Nephron progenitor cell (in vitro differentiated cells): ENCODE measurements around the gene FKBP15.
"Not testable (repeated sequence)": the region's sequence is repeated elsewhere in the genome, so short reads cannot be mapped to it uniquely, and the experiment has no call there.

Experiments
- DNase-seq: peaks from one replicate; pipeline ENCODE4 v3.0.0; 2021
- H3K27ac Mint-ChIP-seq: 2 replicates; pipeline ENCODE4 v1.8.0; 2021; ENCODE audit warnings: mild to moderate bottlenecking, moderate library complexity, mixed read lengths
- H3K27me3 Mint-ChIP-seq: 2 replicates; pipeline ENCODE4 v1.8.0; 2021; ENCODE audit warnings: mild to moderate bottlenecking, low read depth, mixed read lengths; ENCODE audit not compliant: poor library complexity
- H3K36me3 Mint-ChIP-seq: 2 replicates; pipeline ENCODE4 v1.8.0; 2021; ENCODE audit warnings: low read depth, mixed read lengths
- H3K4me1 Mint-ChIP-seq: 2 replicates; pipeline ENCODE4 v1.8.0; 2021; ENCODE audit warnings: mixed read lengths
- H3K4me3 Mint-ChIP-seq: 2 replicates; pipeline ENCODE4 v1.8.0; 2021; ENCODE audit warnings: mild to moderate bottlenecking, moderate library complexity, mixed read lengths
- H3K9me3 Mint-ChIP-seq: 2 replicates; pipeline ENCODE4 v1.8.0; 2021; ENCODE audit warnings: mild to moderate bottlenecking, moderate library complexity, mixed read lengths
- TF ChIP-seq, protein P1 (sequence below): fragments of 200-600 bp; sonication (generic); IDR thresholded peaks from 2 replicates; pipeline ENCODE4 v1.5.0; 2021; ENCODE audit warnings: antibody characterized with exemption

The FKBP15 gene

DNA sequence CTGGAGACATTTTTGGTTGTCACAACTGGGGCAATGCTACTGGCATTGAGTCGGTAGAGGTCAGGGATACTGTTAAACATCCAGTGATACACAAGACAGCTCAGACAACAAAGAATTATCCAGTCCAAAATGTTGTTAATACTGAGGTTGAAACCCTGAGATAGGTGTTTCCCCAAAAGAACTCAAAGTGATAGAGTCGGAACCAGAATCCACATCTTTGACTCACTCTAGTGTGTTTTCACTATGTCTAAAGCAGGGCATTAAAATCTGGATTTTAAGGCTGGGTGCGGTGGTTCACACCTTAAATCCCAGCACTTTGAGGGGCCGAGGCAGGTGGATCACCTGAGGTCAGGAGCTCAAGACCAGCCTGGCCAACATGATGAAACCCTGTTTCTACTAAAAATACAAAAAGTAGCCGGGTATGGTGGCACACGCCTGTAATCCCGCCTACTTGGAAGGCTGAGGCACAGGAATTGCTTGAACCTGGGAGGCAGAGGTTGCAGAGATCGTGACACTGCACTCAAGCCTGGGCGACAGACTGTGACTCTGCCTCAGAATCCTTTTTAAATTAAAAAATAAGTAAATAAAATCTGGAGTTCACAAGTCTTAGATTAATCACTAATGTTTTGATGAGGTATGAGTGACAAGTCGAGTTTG lies 17.3 kb upstream of the FKBP15 start:
- TF ChIP-seq, protein P1, sequence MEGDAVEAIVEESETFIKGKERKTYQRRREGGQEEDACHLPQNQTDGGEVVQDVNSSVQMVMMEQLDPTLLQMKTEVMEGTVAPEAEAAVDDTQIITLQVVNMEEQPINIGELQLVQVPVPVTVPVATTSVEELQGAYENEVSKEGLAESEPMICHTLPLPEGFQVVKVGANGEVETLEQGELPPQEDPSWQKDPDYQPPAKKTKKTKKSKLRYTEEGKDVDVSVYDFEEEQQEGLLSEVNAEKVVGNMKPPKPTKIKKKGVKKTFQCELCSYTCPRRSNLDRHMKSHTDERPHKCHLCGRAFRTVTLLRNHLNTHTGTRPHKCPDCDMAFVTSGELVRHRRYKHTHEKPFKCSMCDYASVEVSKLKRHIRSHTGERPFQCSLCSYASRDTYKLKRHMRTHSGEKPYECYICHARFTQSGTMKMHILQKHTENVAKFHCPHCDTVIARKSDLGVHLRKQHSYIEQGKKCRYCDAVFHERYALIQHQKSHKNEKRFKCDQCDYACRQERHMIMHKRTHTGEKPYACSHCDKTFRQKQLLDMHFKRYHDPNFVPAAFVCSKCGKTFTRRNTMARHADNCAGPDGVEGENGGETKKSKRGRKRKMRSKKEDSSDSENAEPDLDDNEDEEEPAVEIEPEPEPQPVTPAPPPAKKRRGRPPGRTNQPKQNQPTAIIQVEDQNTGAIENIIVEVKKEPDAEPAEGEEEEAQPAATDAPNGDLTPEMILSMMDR = no peak
- no peaks in the 10 kb centered on the region for H3K36me3 Mint-ChIP-seq

DNA sequence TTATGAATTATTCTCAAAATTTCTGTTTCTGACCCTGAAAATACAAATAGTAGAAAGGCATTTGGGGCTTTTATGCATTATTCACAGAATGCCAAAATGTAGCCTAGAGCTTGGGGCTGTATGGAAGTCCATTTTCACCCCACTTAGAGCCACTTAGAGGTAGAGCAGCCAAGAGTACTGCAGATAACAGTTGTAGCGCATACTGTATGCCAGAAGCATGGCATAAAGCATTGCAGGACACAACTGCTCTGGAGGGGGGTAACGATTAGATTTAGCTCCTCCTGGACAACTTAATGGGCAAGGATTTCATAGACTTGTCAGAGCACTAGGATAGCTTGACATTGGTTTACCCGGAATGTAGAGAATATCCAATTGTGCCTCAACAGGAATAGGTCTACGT lies 15.9 kb upstream of the FKBP15 start:
- TF ChIP-seq, protein P1 = no peak
- Mint-ChIP-seq H3K36me3 (no peaks in the 10 kb centered on the region), H3K4me1 (peaks cover 7% of the 10 kb centered on the region), H3K27ac (no peak overlapping the region), H3K27me3 (no peaks in the 10 kb centered on the region), H3K9me3 (no peaks in the 10 kb centered on the region), H3K4me3 (no peak overlapping the region)
- no peak for DNase-seq

More for the DNA sequence above, 17.3 kb upstream of the FKBP15 start:
- H3K27ac Mint-ChIP-seq = no peak overlapping the region
- H3K9me3 Mint-ChIP-seq = no peaks in the 10 kb centered on the region
- no peak for DNase-seq
- no peaks in the 10 kb centered on the region for H3K27me3 Mint-ChIP-seq
- H3K4me3 Mint-ChIP-seq = no peak overlapping the region
- H3K4me1 Mint-ChIP-seq = peaks cover 7% of the 10 kb centered on the region

DNA sequence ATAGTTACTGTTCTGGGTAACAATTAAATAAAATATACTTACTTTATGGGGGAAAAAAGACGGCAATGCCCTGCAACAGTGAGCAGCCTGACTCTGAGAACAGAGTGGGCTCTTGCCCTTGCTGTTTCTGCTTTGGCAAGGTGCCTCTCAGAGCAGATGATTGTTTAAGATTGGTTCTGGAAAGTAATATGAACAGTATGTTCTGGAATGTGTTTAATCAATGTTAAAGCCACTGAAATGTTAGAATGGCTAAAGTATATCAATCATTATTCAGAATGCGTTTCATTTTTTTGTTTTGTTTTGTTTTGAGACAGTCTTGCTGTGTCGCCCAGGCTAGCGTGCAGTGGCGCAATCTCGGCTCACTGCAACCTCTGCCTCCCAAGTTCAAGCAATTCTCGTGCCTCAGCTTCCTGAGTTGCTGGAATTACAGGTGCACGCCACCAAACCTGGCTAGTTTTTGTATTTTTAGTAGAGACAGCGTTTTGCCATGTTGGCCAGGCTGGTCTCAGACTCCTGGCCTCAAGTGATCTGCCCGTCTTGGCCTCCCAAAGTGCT lies 14.7 kb upstream of the FKBP15 start:
- not testable (repeated sequence) for H3K9me3 Mint-ChIP-seq, H3K4me3 Mint-ChIP-seq, H3K4me1 Mint-ChIP-seq, DNase-seq, H3K27ac Mint-ChIP-seq, H3K36me3 Mint-ChIP-seq, H3K27me3 Mint-ChIP-seq

DNA sequence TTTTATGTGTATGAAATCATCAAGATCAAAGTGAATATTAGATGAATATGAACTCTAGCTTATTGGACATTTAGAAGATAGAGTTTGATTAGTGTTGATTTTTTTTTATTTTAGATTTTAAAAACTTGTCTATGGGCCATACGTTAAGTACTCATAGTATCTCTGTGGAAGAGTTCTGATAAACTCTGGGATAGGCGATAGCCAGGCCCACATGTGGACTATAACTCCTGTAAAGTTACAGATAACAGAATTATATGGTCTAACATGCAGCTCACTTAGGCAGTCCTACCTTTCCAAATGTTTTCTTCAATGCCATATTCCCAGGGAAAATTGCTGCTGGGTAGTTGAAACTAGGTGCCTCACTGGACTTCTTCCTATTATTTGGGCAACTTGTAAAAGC lies 10.6 kb upstream of the FKBP15 start:
- Mint-ChIP-seq H3K4me1 (no peaks in the 10 kb centered on the region), H3K27me3 (no peaks in the 10 kb centered on the region), H3K9me3 (no peaks in the 10 kb centered on the region), H3K27ac (no peak overlapping the region), H3K4me3 (no peak overlapping the region), H3K36me3 (peaks cover 5% of the 10 kb centered on the region)
- TF ChIP-seq, protein P1 = no peak
- no peak for DNase-seq

DNA sequence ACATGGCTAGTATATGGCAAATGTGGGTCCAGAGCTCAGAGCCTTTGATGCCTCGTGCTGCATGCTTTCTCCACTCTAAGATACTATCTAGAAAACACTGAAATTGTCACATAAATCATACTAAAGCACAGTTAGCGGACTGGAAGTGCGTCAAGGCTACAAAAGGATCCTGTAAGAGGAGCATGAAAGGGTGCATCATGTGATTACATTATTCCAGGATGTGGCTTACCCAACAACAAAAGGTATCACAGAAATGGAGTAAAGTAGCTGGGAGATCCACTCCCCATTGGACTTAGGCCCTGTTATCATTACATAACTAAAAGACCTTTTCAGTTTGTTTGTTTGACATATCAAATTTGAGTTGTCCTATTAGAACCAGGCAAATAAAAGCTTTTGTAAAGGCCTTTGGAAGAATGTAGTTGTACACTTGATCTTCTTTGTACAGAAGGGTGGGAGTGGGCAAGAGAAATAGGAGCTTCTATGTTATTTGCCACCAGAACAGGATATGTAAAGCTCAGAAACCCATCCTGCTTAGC lies 7.1 kb upstream of the FKBP15 start:
- H3K9me3 Mint-ChIP-seq = no peaks in the 10 kb centered on the region
- H3K4me3 Mint-ChIP-seq = no peak overlapping the region
- peaks cover 10% of the 10 kb centered on the region for H3K4me1 Mint-ChIP-seq
- no peak for DNase-seq
- peaks cover 5% of the 10 kb centered on the region for H3K36me3 Mint-ChIP-seq
- no peak overlapping the region for H3K27ac Mint-ChIP-seq
- no peaks in the 10 kb centered on the region for H3K27me3 Mint-ChIP-seq
- TF ChIP-seq, protein P1 = no peak

DNA sequence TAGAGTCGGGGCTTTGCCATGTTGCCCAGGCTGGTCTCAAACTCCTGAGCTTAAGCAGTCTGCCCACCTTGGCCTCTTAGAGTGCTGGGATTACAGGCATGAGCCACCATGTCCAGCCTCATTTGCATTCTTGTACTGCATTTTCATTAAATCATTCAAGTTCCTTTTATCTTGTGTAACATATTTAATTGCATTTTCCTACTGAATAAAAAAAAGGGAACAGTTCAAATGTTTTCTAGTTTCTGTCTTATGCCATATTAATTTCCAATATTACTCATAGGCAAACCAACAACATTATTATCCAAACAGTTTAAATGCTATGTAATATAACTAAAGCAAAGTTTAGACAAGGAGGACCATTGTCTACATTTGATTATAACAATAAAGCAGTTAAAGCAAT lies 6.4 kb upstream of the FKBP15 start:
- TF ChIP-seq, protein P1 = no peak
- Mint-ChIP-seq H3K9me3 (no peaks in the 10 kb centered on the region), H3K36me3 (peaks cover 5% of the 10 kb centered on the region), H3K27me3 (no peaks in the 10 kb centered on the region), H3K4me3 (no peak overlapping the region), H3K4me1 (peaks cover 17% of the 10 kb centered on the region), H3K27ac (no peak overlapping the region)
- no peak for DNase-seq
